Liver (tissue), 9 donors: Measurements from ENCODE around the gene ARHGAP30. TPM values are rescaled to one million over a fixed set of nuclear protein-coding genes. Genes with fewer than 3 reads are reported as not detected.

Source experiments
- DNase-seq: peaks from one replicate; pipeline ENCODE4 v3.0.0-alpha.2; 2017; ENCODE audit warnings: low spot score
- H3K27ac ChIP-seq, 2 donors: one replicate each; pipeline ENCODE4 v1.7.0; 2013; ENCODE audit warnings: inconsistent platforms in 2 of 2, low read length in 2 of 2, control low read depth in 1 of 2, low read depth in 1 of 2, mild to moderate bottlenecking in 1 of 2
- H3K27me3 ChIP-seq, 4 donors: one replicate each; pipeline versions ENCODE4 v1.6.1 to v1.7.0; 2013; ENCODE audit warnings: low read length in 3 of 4, inconsistent platforms in 1 of 4, mild to moderate bottlenecking in 1 of 4, moderate library complexity in 1 of 4; ENCODE audit not compliant: control insufficient read depth in 4 of 4, insufficient read depth in 4 of 4
- H3K36me3 ChIP-seq, 4 donors: one replicate each; pipeline versions ENCODE4 v1.6.1 to v1.7.0; 2013; ENCODE audit warnings: low read length in 3 of 4, mild to moderate bottlenecking in 3 of 4, low read depth in 1 of 4, moderate library complexity in 1 of 4; ENCODE audit not compliant: control insufficient read depth in 4 of 4, insufficient read depth in 3 of 4
- H3K4me1 ChIP-seq, 4 donors: one replicate each; pipeline versions ENCODE4 v1.6.1 to v1.7.0; 2013; ENCODE audit warnings: low read length in 3 of 4, mild to moderate bottlenecking in 3 of 4, moderate library complexity in 1 of 4; ENCODE audit not compliant: control insufficient read depth in 4 of 4, insufficient read depth in 4 of 4
- H3K4me3 ChIP-seq, 3 donors: one replicate each; pipeline versions ENCODE4 v1.6.1 to v1.7.0; 2013; ENCODE audit warnings: low read length in 3 of 3, control low read depth in 1 of 3, low read depth in 1 of 3, mild to moderate bottlenecking in 1 of 3
- H3K9ac ChIP-seq, 2 donors: one replicate each; pipeline ENCODE4 v1.7.0; 2013; ENCODE audit warnings: low read length in 2 of 2, mild to moderate bottlenecking in 2 of 2, moderate library complexity in 2 of 2, control low read depth in 1 of 2, low read depth in 1 of 2
- H3K9me3 ChIP-seq, 4 donors: one replicate each; pipeline versions ENCODE4 v1.6.1 to v1.7.0; 2013; ENCODE audit warnings: low read length in 3 of 4; ENCODE audit not compliant: control insufficient read depth in 4 of 4
- CTCF ChIP-seq: fragments of 150-350 bp; IDR thresholded peaks from 2 replicates; pipeline ENCODE4 v1.5.1; 2017; ENCODE audit warnings: improper control_type of control experiment, low read depth, low read length; ENCODE audit not compliant: missing input control
- GABPA ChIP-seq, 2 donors: IDR thresholded peaks in 1 of 2; conservative IDR thresholded peaks in 1 of 2; 2 replicates each; pipeline ENCODE4 v1.6.1; 2016; ENCODE audit warnings: antibody characterized with exemption in 2 of 2, mild to moderate bottlenecking in 1 of 2, moderate library complexity in 1 of 2
- MAX ChIP-seq: IDR thresholded peaks from 2 replicates; pipeline ENCODE4 v1.6.1; 2016; ENCODE audit warnings: antibody characterized with exemption
- RAD21 ChIP-seq, 2 donors: IDR thresholded peaks; 2 replicates each; pipeline ENCODE4 v1.6.1; 2016; ENCODE audit warnings: antibody characterized with exemption in 2 of 2, mild to moderate bottlenecking in 2 of 2
- REST ChIP-seq: IDR thresholded peaks from 2 replicates; pipeline ENCODE4 v1.6.1; 2016; ENCODE audit warnings: antibody characterized with exemption, mild to moderate bottlenecking
- SP1 ChIP-seq: IDR thresholded peaks from 2 replicates; pipeline ENCODE4 v1.6.1; 2018; ENCODE audit warnings: antibody characterized with exemption, mild to moderate bottlenecking
- TAF1 ChIP-seq: conservative IDR thresholded peaks from 2 replicates; pipeline ENCODE4 v1.6.1; 2016; ENCODE audit warnings: antibody characterized with exemption, mild to moderate bottlenecking
- YY1 ChIP-seq: IDR thresholded peaks from 2 replicates; pipeline ENCODE4 v1.6.1; 2016; ENCODE audit warnings: antibody characterized with exemption, mild to moderate bottlenecking
- ZBTB33 ChIP-seq: IDR thresholded peaks from 2 replicates; pipeline ENCODE4 v1.6.1; 2016; ENCODE audit warnings: antibody characterized with exemption
- WGBS: extraction: QIAGEN DNeasy Blood & Tissue Kit; methylation state at CpG from one replicate; pipeline ENCODE4 v1.1.7; 2013; 5-methylcytosine and 5-hydroxymethylcytosine counted together
- polyA plus RNA-seq, 2 donors: library from polyadenylated mRNA; stranded (reverse) in 1 of 2; unstranded in 1 of 2; fragments of 200-250 nt in 1 of 2; fragments of >200 nt in 1 of 2; fragmentation: Nextera tagmentation in 1 of 2; extraction: Ambion mirVana in 1 of 2; gene quantifications; one replicate each; pipeline versions ENCODE4 v1.2.1 to v1.2.3, GENCODE V29; 2013 to 2015
- total RNA-seq, 2 donors: library from RNA; depleted of rRNA; stranded (reverse); fragments of >200 nt; gene quantifications; one replicate each; pipeline ENCODE4 v1.2.3, GENCODE V29; 2014
- donor health status: healthy.
- donor health status: healthy.
- donor health status: healthy.
- donor health status: healthy.
- donor health status: healthy.

ARHGAP30 gene
- total and polyA plus RNA-seq, 4 donors: 1.2 to 8.9 (median 5.0) TPM

GRCh38 chr1:161098210-161099068 lies 28.7 kb upstream of the ARHGAP30 start, which contains the start of gene KLHDC9:
KLHDC9 (plus strand) TSS chr1:161098361; CDS start chr1:161098536, 175 bp downstream.
- peak; percentile 71 for DNase-seq
- no peaks in the 10 kb centered on the region for H3K9me3 ChIP-seq
- peaks cover 2 to 24% (median 11%) of the 10 kb centered on the region in 4 donors for H3K4me1 ChIP-seq
- H3K4me3 ChIP-seq: peak within 1 kb of the TSS; percentile 64 to 94 (median 72)
- WGBS: 5% methylated on average over 71 of the region's 71 CpGs
- H3K27me3 ChIP-seq: no peaks in the 10 kb centered on the region
- H3K27ac ChIP-seq: peak within 1 kb of the TSS; percentile 48 to 53
- H3K36me3 ChIP-seq: peaks cover 4 to 23% (median 14%) of the 10 kb centered on the region in 4 donors
- H3K9ac ChIP-seq: peak within 1 kb of the TSS; percentile 60 to 85
- TF ChIP-seq MAX (no peak), GABPA (IDR thresholded peaks at IDR 0.05 in 1 of 2, conservative IDR thresholded peaks at IDR 0.05 in 1 of 2) (peak in 1 of 2 donors; percentile 49), CTCF (peak; percentile 20), TAF1 (no peak), ZBTB33 (no peak), YY1 (peak; percentile 55)

- whole genome bisulfite sequencing: 62% methylated on average over 1 of the region's 1 CpG
- TF ChIP-seq RAD21 (IDR thresholded peaks at IDR 0.05) (no peak), SP1 (no peak), REST (no peak)
- H3K9ac ChIP-seq: no peak overlapping the region
- peaks cover 2 to 24% (median 11%) of the 10 kb centered on the region in 4 donors for H3K4me1 ChIP-seq
- H3K9me3 ChIP-seq: no peaks in the 10 kb centered on the region
- no peak for DNase-seq
- H3K27ac ChIP-seq: no peak overlapping the region
- no peaks in the 10 kb centered on the region for H3K27me3 ChIP-seq
- H3K4me3 ChIP-seq: no peak overlapping the region
- H3K36me3 ChIP-seq: peaks cover 0 to 15% (median 6%) of the 10 kb centered on the region in 4 donors
Observed at GRCh38 chr1:161096530-161096929, 26.8 kb upstream of the ARHGAP30 start.
